GM18508 (cell line): Measurements from ENCODE around the gene SLC19A1.

ENCODE experiments used
- ATAC-seq: cut with Tn5 transposase; IDR thresholded peaks from one replicate; pipeline ENCODE4 v1.9.1; 2021; ENCODE audit warnings: moderate number of reproducible peaks; ENCODE audit not compliant: insufficient read depth, unreplicated experiment

SLC19A1 gene

GRCh38 chr21:45542242-45542666 is at the start of gene SLC19A1:
TSS of gene SLC19A1 (minus strand) at chr21:45542440. CDS start at chr21:45537959, 4,481 bp downstream.
- ATAC-seq = no peak

DNA sequence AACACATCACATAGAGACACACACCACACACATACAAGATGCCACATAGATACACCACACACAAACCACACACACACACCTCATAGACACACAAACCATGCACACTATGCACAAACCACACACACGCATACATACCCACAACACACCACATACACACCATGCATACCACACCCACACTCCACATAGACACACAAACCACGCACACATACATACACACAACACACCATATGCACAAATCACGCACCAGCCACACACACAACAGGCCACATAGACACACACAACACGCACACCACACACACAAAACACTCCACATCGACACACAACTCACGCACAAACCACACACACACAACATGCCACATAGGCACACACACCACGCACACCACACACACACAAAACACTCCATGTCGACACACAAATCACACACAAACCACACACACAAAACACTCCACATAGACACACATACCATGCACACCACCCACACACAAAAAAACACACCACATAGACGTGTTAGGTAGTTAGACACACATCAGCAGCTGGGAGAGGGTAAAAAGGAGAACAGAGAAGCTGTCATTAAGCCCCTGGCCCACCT is 49.5 kb upstream of the SLC19A1 start:
- no peak for ATAC-seq

GRCh38 chr21:45590726-45591618 is 48.7 kb upstream of the SLC19A1 start:
- no peak for ATAC-seq

DNA sequence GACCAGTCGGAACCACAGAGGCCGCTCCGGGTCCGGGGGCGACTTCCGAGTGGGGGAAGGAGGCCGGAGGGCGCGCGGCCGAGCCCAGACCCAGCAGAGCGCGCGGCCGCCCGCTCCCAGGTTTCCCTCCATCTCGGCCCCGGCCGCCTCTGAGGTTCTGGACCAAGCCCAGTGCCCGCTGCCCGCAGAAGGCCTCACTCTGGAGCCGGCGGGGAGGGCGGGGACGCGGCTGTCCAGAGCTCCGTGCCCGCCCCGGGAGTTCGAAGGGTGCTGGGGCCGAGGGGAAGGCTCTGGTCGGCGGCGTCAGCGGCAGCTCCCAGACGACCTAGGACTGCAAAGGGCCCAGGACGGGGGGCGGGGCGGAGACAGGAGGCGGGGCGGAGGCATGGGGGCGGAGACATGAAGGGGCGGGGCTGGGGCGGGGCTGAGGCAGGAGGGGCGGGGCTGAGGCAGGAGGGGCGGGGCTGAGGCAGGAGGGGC is 48.0 kb upstream of the SLC19A1 start:
- ATAC-seq = no peak

DNA sequence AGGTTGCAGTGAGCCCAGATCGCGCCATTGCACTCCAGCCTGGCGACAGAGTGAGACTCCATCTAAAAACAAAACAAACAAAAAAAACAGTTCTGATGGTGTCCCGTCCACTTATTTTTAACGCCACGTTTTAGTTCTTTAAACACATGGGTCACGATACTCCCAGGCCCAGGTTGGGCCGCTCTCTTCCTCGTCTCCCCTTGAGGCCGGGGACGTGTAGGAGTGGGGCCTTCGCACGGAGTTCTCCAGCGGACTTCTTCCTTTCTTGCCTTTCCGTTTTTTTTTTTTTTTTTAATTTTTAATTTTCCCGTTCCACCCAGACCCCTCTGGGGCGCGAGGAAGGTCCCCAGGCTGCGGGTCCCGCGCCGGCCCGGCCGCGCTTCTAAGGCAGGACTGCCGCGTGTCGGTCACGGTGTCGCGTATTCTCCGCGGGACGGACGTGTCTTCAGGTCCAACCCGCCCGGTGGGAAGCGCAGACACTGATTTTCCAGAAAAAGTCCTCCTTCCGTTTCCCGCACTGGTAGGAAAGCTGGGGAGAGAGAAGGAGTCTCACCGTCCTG is 47.5 kb upstream of the SLC19A1 start:
- no peak for ATAC-seq

- no peak for ATAC-seq
Measured at GRCh38 chr21:45588871-45589491, 46.7 kb upstream of the SLC19A1 start.

- ATAC-seq = no peak
Measured at GRCh38 chr21:45588086-45588825, 46.0 kb upstream of the SLC19A1 start.

- no peak for ATAC-seq
Measured at GRCh38 chr21:45586289-45586858, 44.1 kb upstream of the SLC19A1 start.

- ATAC-seq = no peak
Measured at GRCh38 chr21:45584786-45585185, 42.5 kb upstream of the SLC19A1 start.

DNA sequence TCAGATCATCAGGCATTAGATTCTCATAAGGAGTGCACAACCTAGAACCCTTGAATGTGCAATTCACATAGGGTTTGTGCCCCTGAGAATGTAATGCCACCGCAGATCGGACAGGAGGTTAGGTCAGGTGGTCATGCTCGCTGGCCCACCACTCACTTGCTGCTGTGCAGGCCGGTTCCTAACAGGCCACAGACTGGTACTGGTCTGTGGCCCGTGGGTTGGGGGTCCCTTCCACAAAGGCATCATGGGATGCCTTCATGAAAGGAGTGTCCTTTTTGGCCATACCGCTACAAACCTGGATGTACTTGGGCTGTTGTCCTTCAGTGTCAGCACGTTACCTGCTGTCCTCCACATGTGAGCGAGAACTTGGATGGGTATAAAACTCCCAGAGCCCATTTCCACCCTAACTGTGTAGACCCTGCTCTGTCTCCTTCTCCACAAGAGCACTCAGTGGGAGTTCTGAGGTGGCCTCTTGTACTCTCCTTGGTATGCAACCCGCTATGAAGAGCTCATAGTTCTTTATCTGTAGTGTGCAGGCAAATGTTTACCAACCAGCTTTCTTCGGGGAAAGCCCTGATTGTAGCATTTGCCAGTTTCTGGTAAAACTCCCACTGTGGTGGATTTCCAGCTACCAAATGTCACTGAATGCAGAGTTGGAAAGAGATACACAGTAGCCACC is 41.7 kb upstream of the SLC19A1 start:
- no peak for ATAC-seq

DNA sequence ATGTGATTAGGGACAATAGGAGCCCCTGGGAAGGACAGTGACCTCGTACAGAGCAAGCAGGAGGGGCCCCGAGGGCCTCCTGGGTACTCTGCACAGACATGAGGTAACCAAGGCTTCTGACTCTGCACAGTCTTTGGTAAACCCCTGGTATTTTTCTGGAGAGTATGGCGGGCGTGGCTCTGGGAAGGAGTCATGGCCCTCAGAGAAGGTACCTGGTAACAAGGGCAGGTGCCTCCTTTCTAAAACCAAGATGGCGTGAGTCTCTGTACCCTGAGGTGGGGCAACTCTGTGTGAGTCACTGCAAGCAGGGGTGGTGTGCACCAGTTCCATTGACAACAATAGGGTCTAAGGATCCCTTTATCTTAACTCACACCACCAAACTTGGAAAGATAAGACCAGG is 39.9 kb upstream of the SLC19A1 start:
- no peak for ATAC-seq

- ATAC-seq = no peak
Measured at GRCh38 chr21:45581322-45581712, 39.1 kb upstream of the SLC19A1 start.

DNA sequence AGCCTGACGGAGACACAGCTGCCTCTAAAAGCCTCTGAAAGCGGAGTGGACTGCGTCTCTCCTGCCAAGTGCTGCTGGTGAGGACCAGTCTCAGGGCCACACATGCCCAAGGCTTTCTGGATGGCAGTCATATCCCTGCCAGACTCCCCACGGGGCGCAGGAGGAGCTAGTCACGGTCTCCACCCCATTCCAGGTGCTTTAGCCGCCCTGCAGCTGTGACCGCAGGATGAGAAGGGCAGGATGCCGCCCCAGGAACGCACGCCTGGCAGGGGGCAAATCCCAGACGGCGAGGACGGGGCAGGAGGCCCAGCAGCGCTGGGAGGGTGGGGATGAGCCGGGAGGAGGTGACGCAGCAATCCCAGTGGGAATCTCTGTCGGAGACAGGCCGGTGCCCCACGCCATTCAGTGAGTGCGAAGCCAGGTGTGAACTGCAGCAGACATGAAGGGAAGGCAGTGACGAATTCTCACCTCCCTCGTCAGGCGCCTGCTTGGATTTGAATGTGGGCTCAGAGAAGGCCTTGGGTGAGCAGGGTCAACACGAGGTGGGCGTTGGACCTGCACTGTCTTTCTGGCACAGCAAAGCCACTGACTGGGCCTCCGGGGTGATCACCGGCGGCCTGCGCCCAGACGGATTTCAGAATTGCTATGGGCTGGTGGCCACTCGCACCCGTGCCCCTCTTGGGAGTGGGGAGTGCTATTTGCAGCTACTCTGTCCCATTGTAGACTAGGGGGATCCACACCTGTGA is 38.5 kb upstream of the SLC19A1 start:
- no peak for ATAC-seq

- no peak for ATAC-seq
Measured at GRCh38 chr21:45580181-45580575, 37.9 kb upstream of the SLC19A1 start.

GRCh38 chr21:45579383-45580180 is 37.3 kb upstream of the SLC19A1 start:
- ATAC-seq = no peak

- ATAC-seq = no peak
Measured at GRCh38 chr21:45578811-45579381, 36.7 kb upstream of the SLC19A1 start.

- no peak for ATAC-seq
Measured at GRCh38 chr21:45578176-45578801, 36.0 kb upstream of the SLC19A1 start.
